GM19372 (cell line): ENCODE data around the gene TBXT.
"Not testable (repeated sequence)": the region's sequence is repeated elsewhere in the genome, so short reads cannot be mapped to it uniquely, and the experiment has no call there.

Experiments used
- ATAC-seq: cut with Tn5 transposase; IDR thresholded peaks from one replicate; pipeline ENCODE4 v1.9.1; 2021; ENCODE audit warnings: mild to moderate bottlenecking, low read depth, moderate library complexity; ENCODE audit not compliant: unreplicated experiment

TBXT gene

DNA sequence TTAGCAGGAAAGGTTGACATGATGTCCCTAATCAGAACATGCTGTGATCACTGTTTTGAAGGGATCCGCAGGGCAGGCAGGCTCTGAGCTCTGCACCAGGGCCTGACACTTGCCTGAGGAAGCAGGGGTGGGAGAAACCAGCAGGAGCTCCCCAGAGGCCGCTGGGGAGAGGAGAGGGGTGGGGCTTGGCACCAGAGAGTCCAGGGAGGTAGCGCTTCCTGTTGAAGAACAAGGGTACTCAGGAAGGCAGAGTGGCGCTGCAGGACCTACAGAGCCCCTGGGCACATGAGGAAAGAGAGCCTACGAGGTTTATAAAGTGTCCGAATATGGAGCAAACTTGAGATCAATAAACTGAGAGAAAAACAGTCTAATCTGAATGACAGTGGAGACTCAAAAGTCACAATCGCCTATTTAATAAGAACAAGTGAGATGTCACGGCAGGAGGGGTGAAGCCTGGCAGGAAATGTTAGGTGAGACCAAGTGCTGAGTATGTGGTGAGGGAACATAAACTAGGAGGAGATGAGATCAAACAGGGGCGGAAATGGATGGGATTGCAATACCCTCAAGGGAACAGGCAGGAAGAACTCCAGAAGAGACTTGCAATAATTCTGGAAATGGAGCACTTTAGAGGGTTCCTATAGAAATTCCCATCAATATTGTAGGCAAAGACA, 5.8 kb upstream of the TBXT start:
- ATAC-seq = no peak

- ATAC-seq = no peak
These were observed 4.9 kb upstream of the TBXT start for GRCh38 chr6:166172546-166172945.

DNA sequence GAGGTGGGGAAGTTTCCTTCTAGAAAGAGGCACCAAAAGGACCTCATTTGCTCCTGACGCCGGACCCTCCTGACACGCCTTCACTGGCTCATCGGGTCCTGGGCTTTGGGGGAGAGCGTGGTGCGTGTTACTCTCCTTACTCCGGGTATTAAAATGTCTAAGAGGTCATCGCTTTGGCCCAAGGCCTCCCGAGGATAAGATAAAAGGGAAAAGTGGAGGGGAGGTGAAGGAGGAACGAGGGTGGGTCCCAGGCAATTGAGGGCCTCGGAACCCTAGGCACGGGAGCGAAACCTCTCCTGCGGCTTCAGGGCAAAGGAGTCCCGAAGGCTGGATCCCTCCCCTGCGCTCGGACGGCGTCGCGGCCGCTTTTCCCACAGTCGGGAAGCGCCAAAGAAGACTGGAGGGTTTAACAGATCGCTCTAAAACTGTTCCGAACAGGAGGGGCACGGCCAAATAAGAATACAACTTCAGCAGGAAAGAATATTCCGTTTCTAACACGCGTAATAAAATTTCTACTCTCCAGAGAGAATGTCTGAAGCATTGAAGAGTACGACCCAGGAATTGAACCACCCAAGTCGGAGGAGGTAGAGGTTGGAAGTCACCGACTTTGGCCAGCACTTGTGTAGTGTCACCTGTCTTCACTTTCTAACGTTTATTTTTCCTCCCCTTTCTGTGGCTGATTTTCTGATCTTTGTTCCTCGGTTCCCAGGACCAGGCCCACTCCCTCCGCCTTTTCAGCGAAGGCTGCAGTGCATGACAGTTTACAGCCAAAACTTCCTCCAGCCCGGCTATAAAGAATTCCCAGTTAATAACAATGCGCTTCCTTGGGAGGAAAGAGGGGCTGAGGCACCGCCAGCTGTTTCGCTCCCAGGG, 2.1 kb upstream of the TBXT start:
- ATAC-seq = no peak

- no peak for ATAC-seq
These were observed 1.2 kb upstream of the TBXT start for GRCh38 chr6:166168616-166169548.

DNA sequence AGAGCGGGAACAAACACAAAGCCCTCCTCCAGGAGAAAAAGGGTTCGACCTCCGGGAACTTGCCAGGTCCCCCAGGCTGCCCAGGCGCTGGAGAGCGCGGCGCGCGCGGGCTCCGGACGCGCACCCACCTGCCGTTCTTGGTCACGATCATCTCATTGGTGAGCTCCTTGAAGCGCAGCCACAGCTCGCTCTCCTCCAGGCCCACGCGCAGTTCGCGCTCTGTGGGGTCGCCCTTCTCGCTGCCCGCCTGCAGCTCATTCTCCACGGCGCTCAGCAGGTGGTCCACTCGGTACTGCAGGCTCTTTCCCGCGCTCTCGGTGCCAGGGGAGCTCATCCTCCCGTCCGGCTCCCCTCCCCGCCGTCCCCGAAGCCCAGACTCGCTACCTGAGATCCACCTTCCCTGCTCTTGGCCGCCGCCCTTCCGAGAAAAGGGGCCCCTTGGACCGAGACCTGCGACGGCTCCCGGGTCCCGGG, 356 bp downstream of the TBXT start:
- no peak for ATAC-seq

- no peak for ATAC-seq
These were observed 1.1 kb downstream of the TBXT start for GRCh38 chr6:166166314-166167257.

DNA sequence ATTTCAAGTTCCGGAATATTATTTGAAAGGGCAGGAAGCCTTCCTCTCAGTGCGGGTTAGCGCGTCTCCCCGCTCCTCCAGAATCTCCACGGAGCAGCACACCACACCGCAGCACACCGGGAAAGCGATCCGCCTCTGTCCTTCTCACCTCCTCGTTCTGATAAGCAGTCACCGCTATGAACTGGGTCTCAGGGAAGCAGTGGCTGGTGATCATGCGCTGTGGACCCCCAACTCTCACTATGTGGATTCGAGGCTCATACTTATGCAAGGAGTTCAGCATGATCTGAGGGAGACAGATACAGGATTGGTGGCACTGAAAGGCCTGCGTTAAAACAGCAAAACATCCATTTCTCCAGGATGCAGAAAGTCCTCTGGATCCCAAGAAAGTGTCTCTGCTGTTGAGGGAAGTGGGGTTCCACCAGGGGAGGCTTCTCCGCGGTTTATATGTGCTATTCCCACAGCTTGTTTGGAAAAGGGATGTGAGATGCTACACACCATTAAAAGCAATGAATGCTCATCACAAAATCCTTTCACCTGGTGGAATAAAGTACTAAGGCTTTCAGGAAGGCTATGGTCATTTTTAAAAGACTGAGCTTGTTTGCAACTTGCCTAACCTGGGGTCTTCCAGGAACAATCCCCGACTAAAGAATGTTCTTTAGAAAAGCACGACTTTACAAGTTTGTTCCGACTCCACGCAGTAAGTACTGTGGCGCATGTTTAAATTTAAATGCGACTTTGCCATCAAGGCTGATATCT, 1.9 kb downstream of the TBXT start:
- ATAC-seq = no peak

GRCh38 chr6:166162599-166163342, 4.9 kb downstream of the TBXT start:
- peak; percentile 73 for ATAC-seq

DNA sequence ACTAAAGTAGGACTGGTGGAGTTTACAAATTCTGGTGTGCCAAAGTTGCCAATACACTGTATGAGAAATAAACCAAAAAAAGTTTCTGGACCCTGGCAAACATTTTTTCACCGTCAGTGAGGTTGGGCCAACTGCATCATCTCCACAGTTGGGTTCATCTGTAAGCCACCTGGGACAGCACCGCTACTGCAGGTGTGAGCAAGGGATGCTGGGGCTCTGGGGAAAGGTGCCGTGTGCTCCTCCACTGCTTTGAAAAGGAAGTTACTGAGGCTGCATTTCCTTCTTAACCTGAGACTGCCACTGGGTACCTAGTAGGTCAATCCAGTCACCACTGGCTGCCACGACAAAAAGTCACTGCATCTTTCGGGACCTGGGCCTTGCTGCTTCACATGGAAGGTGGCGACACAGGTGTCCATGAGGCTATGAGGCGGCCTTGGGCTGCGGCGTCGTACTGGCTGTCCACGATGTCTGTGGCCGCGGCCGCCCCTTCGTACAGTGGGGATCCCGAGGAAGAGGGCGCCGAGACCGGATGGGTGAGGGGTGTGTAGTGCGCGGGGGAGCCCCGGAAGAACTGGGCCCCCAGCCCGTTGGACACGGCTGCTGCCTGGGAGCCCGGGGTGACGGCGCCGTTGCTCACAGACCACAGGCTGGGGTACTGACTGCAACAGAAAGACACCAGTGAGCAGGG, 9.6 kb downstream of the TBXT start:
- ATAC-seq = no peak

DNA sequence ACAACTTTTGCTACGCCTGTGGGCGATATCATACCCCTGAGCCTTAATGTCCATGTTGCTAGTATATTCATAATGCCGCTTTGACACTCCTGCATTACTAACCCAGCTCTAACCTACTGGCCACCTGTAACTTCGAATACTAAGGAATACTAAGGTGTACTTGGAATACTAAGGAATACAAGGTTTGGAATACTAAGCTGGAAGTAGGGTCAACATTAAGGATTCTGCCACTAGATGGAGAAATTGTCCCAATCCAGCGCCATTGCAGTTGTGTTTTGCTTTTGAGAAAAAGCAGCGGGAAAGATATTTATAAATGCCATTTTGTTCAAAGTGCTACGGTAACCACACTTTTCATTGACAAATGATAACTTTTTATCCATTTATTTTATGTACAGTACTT, 10.7 kb downstream of the TBXT start:
- no peak for ATAC-seq

GRCh38 chr6:166153966-166154365, 13.7 kb downstream of the TBXT start:
- no peak for ATAC-seq

- no peak for ATAC-seq
These were observed 15.0 kb downstream of the TBXT start for GRCh38 chr6:166152660-166153059.

DNA sequence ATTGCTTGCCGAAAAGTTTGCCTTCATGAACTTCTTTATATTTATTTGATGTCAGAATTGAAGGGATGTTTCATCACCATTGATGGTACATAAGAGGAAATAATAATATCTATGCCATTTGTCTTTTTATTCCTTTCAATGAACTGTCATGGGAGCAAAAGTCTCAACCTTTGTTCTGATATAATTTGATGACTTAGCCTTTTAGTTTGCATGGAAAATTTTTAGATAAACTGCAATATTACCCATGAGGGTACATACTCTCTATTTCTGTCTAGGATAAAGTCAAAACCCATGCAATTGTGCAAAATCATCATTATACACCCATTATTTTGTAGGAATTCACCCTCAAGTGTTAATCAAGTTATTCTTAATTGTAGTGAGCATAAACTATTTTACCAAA, 15.9 kb downstream of the TBXT start:
- no peak for ATAC-seq

DNA sequence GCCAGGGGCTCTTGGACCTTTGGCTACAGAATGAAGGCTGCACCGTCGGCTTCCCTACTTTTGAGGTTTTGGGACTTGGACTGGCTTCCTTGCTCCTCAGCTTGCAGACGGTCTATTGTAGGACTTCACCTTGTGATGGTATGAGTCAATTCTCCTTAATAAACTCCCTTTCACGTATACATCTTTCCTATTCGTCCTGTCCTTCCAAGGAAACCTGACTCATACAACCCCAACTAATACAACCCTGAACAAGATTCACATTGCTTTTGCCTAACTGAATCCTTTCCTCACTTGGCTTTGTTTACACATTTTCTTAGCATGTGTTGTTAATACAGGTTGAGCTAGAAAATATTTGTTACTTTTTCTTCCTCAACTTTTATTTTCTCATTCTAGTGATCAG, 21.9 kb downstream of the TBXT start:
- ATAC-seq = no peak

DNA sequence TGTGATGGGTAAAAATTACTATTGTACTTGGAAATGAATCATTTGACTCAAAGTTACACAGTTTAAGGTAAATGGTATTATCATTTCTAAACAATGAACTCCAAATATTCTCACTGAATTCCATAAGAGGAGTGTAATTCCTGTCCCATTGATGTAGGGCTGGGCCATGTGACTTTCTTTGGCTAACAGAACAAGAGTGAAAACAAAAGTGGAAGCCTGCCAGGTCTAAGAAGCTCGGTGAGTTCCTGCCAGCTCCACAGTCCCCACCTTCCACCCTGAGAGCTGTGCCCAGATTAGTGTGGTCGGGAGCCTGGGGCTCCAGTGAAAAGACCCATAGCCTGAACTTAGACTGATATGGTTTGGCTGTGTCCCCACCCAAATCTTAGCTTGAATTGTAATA, 24.6 kb downstream of the TBXT start:
- ATAC-seq = no peak

DNA sequence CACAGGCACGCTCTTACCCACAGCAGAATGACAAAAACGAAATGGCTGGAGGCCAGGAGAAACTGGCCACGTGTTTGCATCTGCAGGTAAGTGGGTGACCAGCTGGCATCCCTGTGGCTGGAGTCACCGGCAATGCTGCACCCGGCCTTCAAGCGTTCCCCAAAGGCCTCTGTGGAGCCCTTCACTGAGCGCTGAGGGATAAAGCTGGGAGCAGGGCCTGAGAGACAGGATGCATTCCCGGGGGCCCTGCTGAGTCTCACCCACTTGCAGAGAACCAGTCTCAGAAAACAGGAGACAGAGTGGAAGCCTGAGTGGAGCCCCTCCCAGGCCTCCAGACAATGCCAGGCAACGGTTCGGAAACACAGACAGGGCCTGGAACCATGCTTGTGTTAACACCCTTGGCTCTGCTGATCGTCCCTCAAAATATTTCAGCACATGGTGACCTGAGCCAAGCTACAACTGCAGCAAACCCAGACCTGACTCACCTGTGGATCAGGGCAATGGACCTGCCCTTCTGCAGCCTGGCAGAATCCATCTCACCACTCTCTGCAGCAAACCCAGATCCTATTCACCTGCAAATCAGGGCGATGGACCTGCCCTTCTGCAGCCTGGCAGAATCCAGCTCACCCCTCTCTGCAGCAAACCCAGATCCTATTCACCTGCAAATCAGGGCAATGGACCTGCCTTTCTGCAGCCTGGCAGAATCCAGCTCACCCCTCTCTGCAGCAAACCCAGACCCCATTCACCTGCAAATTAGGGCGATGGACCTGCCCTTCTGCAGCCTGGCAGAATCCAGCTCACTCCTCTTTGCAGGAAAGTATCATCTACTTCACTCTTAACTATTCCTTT, 39.8 kb downstream of the TBXT start:
- no peak for ATAC-seq

- ATAC-seq = not testable (repeated sequence)
These were observed 44.5 kb downstream of the TBXT start for GRCh38 chr6:166123115-166123514.
